HepG2 (cell line): Measurements from ENCODE around the gene COPE. TPM values are rescaled to one million over a fixed set of nuclear protein-coding genes. Genes with fewer than 3 reads are reported as not detected.

Source experiments
- ATAC-seq: fragments of 200-7000 bp; cut with Tn5 transposase; 3 replicates; pipeline ENCODE4 v1.9.1; 2020; ENCODE audit warnings: mild to moderate bottlenecking, moderate library complexity
- BruUV-seq: library from RNA; stranded (reverse); fragments of 400-500 nt; replicated peaks from 2 replicates; lab custom pipeline; 2021; lab: Mats Ljungman, UMichigan
- CTCF ChIA-PET: fragments of 300-600 bp; formaldehyde crosslinking; extraction: SDS; loops from one replicate; lab custom pipeline; 2021; ENCODE audit warnings: low total read pairs, inconsistent platforms, low intra/inter-chr PET ratio; lab: Yijun Ruan, JAX
- POLR2A ChIA-PET: fragments of 350-600 bp; sonication (Branson Sonifier 250); formaldehyde crosslinking; loops from one replicate; lab custom pipeline; 2020; ENCODE audit warnings: antibody characterized with exemption, inconsistent platforms; lab: Yijun Ruan, JAX
- DNase-seq: peaks from one replicate; pipeline ENCODE4 v3.0.0-alpha.2; 2015; ENCODE audit warnings: low spot score
- FAIRE-seq: peaks from 3 replicates; lab custom pipeline; 2011; peaks lifted over from hg19 to GRCh38; lab: Jason Lieb, UNC
- H2AFZ ChIP-seq: one replicate; pipeline ENCODE4 v1.6.1; 2011; ENCODE audit warnings: low read length, inconsistent platforms
- H3K27ac ChIP-seq: fragments of 300-600 bp; 3 replicates; pipeline ENCODE4 v1.8.0; 2011; ENCODE audit warnings: mixed run types, mild to moderate bottlenecking, mixed read lengths, low read length, inconsistent platforms; ENCODE audit not compliant: insufficient read depth; ENCODE audit errors: extremely low read length
- H3K27me3 ChIP-seq, 2 experiments: fragments of 200-600 bp in 1 of 2; 2 replicates in 1 of 2; 3 replicates in 1 of 2; pipeline versions ENCODE4 v1.6.0 to v1.8.0; 2011; ENCODE audit warnings: low read length in 2 of 2, mild to moderate bottlenecking in 2 of 2, moderate library complexity in 2 of 2, inconsistent platforms in 1 of 2; ENCODE audit not compliant: insufficient read depth in 2 of 2, control insufficient read depth in 1 of 2
- H3K36me3 ChIP-seq, 2 experiments: fragments of 200-600 bp in 1 of 2; replicated peaks in 1 of 2; 2 replicates in 1 of 2; 3 replicates in 1 of 2; pipeline versions ENCODE4 v1.5.1 to v1.8.0; 2011; ENCODE audit warnings: low read length in 2 of 2, inconsistent platforms in 1 of 2; ENCODE audit not compliant: insufficient read depth in 2 of 2, control insufficient read depth in 1 of 2
- H3K4me1 ChIP-seq: 2 replicates; pipeline ENCODE4 v1.5.1; 2012; ENCODE audit warnings: low read length, inconsistent platforms; ENCODE audit not compliant: insufficient read depth
- H3K4me2 ChIP-seq: 2 replicates; pipeline ENCODE4 v1.6.0; 2011; ENCODE audit warnings: low read depth, low read length, inconsistent platforms
- H3K4me3 ChIP-seq, 3 experiments: fragments of 200-600 bp in 1 of 3; sonication (generic), shearing (Covaris generic) in 1 of 3; replicated peaks in 1 of 3; 2 replicates each; pipeline ENCODE4 v1.5.1; 2011 to 2016; ENCODE audit warnings: low read length in 3 of 3, inconsistent platforms in 2 of 3, low read depth in 2 of 3, mild to moderate bottlenecking in 2 of 3, control low read depth in 1 of 3, mixed read lengths in 1 of 3; ENCODE audit not compliant: insufficient read depth in 1 of 3
- H3K79me2 ChIP-seq: one replicate; pipeline ENCODE4 v1.6.1; 2011; ENCODE audit warnings: low read length, inconsistent platforms; ENCODE audit not compliant: insufficient read depth
- H3K9ac ChIP-seq: 2 replicates; pipeline ENCODE4 v1.6.0; 2011; ENCODE audit warnings: mild to moderate bottlenecking, low read depth, low read length, inconsistent platforms; ENCODE audit not compliant: insufficient read depth
- H3K9me3 ChIP-seq: 2 replicates; pipeline ENCODE4 v1.5.1; 2012; ENCODE audit warnings: mild to moderate bottlenecking, low read length
- H4K20me1 ChIP-seq: 2 replicates; pipeline ENCODE4 v1.6.0; 2011; ENCODE audit warnings: inconsistent platforms, mild to moderate bottlenecking, low read length, moderate library complexity; ENCODE audit not compliant: insufficient read depth
- AGO2 ChIP-seq: fragments of 200-400 bp; formaldehyde crosslinking; optimal IDR thresholded peaks from 2 replicates; pipeline ENCODE3; 2017; ENCODE audit warnings: mild to moderate bottlenecking, low read depth, low read length, moderate library complexity
- BHLHE40 ChIP-seq: IDR thresholded peaks from 2 replicates; pipeline ENCODE4 v1.6.1; 2011; ENCODE audit warnings: low read length, improper control_type of control experiment
- BRF2 ChIP-seq: sonication (generic); formaldehyde crosslinking; IDR thresholded peaks from 2 replicates; pipeline ENCODE4 v1.8.1; 2022; ENCODE audit warnings: mild to moderate bottlenecking, missing genetic modification reagents
- EHMT2 ChIP-seq: fragments of 200-600 bp; sonication (generic); IDR thresholded peaks from 2 replicates; pipeline ENCODE4 v1.7.0; 2017; ENCODE audit warnings: antibody characterized with exemption, low read depth, low read length, borderline replicate concordance
- RBFOX2 ChIP-seq: fragments of 200-400 bp; formaldehyde crosslinking; IDR thresholded peaks from 2 replicates; pipeline ENCODE4 v1.6.1; 2017; ENCODE audit warnings: low read depth, mild to moderate bottlenecking, low read length
- RBM22 ChIP-seq: fragments of 200-400 bp; formaldehyde crosslinking; optimal IDR thresholded peaks from 2 replicates; pipeline ENCODE3; 2017; ENCODE audit warnings: mild to moderate bottlenecking, low read length, moderate library complexity
- ZNF12 ChIP-seq: sonication (generic); formaldehyde crosslinking; IDR thresholded peaks from 2 replicates; pipeline ENCODE4 v1.5.0; 2020; ENCODE audit warnings: missing genetic modification reagents
- ZNF331 ChIP-seq: sonication (generic); formaldehyde crosslinking; IDR thresholded peaks from 2 replicates; pipeline ENCODE4 v1.4.0; 2020; ENCODE audit warnings: missing genetic modification reagents
- WGBS: methylation state at CpG from one replicate; pipeline ENCODE4 v1.1.6; 2017; ENCODE audit warnings: low lambda C conversion rate; 5-methylcytosine and 5-hydroxymethylcytosine counted together
- in situ Hi-C: cut with HindIII; loops from 2 replicates; pipeline ENCODE4 v1.10.0; 2017; ENCODE audit warnings: low pct_unique_long_range_greater_than_20kb; ENCODE audit not compliant: extremely low pct_ligation_motif_present
- intact Hi-C: fragments of 100-400 bp; cut with micrococcal nuclease; formaldehyde crosslinking; loops from one replicate; pipeline ENCODE4 v1.10.0; 2022; ENCODE audit not compliant: unreplicated experiment
- polyA plus RNA-seq, 8 experiments: library from polyadenylated mRNA; depleted of rRNA in 3 of 8; stranded (reverse) in 7 of 8; unstranded in 1 of 8; fragments of >200 nt; fragmentation: Illumina TruSeq in 4 of 8; extraction: Trizol in 4 of 8; gene quantifications; 2 replicates each; pipeline versions ENCODE4 v1.2.1 to v1.2.3, GENCODE V29; 2011 to 2016; ENCODE audit warnings: low read depth in 4 of 8, missing spikeins in 1 of 8, mixed read lengths in 1 of 8; ENCODE audit not compliant: insufficient read depth in 1 of 8
- total RNA-seq, 5 experiments: library from RNA; depleted of rRNA; stranded (reverse); fragments of >200 nt; fragmentation: Illumina TruSeq; extraction: Trizol; gene quantifications; 2 replicates each; pipeline ENCODE4 v1.2.3, GENCODE V29; 2016; ENCODE audit warnings: low read depth in 1 of 5

The COPE gene
- total and polyA plus RNA-seq, 2 of the 13 experiments (the other 11 are each of a cell fraction or from before 2014, with no cell fraction given), result 189 to 205 TPM

GRCh38 chr19:18928018-18928805 is 9.0 kb upstream of the COPE start:
- Histone ChIP-seq H3K9me3 (no peaks in the 10 kb centered on the region), H3K36me3 (peaks cover 16 to 34% of the 10 kb centered on the region in 2 experiments; a peak in 4 of 5 replicates), H4K20me1 (no peaks in the 10 kb centered on the region), H2AFZ (no peak overlapping the region), H3K4me1 (no peaks in the 10 kb centered on the region), H3K27ac (no peak overlapping the region), H3K27me3 (no peaks in the 10 kb centered on the region), H3K9ac (no peak overlapping the region), H3K79me2 (no peaks in the 10 kb centered on the region), H3K4me2 (no peak overlapping the region), H3K4me3 (no peak overlapping the region)
- ChIA-PET POLR2A (interaction anchor here (0.8 to 2.0 kb wide), 5 partner anchors 9 to 12 kb away, joined by 3 to 11 read pairs (median 4); partner anchors contain the start of genes COPE and DDX49), CTCF (no interaction called here)
- TF ChIP-seq ZNF12 (CRISPR knock-in tag) (no peak), RBFOX2 (peak; percentile 47), BHLHE40 (no peak), ZNF331 (CRISPR knock-in tag) (no peak), RBM22 (peak; percentile 12), AGO2 (peak; percentile 70)
- DNase-seq, result no peak
- in situ Hi-C loops (loop anchor here (10.0 kb wide), 1 partner anchor 57 kb away; no protein-coding TSS in a partner anchor), intact Hi-C loops (no loop called here)
- FAIRE-seq, result no peak
- BruUV-seq, result TSS peak; percentile 41
- 99% methylated on average over 19 of the region's 26 CpGs for WGBS
- ATAC-seq, result peak; percentile 16; the same call in 1 of the 3 replicates

GRCh38 chr19:18924684-18925213 is 5.6 kb upstream of the COPE start:
- H3K27ac ChIP-seq, result no peak overlapping the region
- ChIA-PET POLR2A (no interaction called here), CTCF (no interaction called here)
- TF ChIP-seq EHMT2 (no peak), RBM22 (peak; percentile 34), AGO2 (peak; percentile 38), BRF2 (CRISPR knock-in tag) (no peak)
- H3K4me1 ChIP-seq, result peaks cover 12% of the 10 kb centered on the region
- DNase-seq, result no peak
- no peaks in the 10 kb centered on the region; a peak in 1 of 5 replicates for H3K27me3 ChIP-seq
- H3K4me3 ChIP-seq, result no peak overlapping the region
- no peak overlapping the region for H3K4me2 ChIP-seq
- H4K20me1 ChIP-seq, result 0 out of 2 replicates have a peak, but pooled peaks cover 4% of the 10 kb centered on the region
- H3K79me2 ChIP-seq, result peaks cover 10% of the 10 kb centered on the region
- no TSS peak for BruUV-seq
- in situ Hi-C loops, result loop anchor here (10.0 kb wide), 1 partner anchor 60 kb away; no protein-coding TSS in a partner anchor
- FAIRE-seq, result no peak
- intact Hi-C loops, result no loop called here
- 100% methylated on average over 7 of the region's 15 CpGs for WGBS
- H3K9ac ChIP-seq, result no peak overlapping the region
- peaks cover 18 to 44% of the 10 kb centered on the region in 2 experiments for H3K36me3 ChIP-seq
- no peak overlapping the region for H2AFZ ChIP-seq
- no peak for ATAC-seq
- no peaks in the 10 kb centered on the region for H3K9me3 ChIP-seq
